Upper lobe of left lung (tissue), 4 donors: ENCODE data around the gene ARHGEF37.

ENCODE experiments used
- CTCF ChIP-seq, 6 experiments: fragments of 450-650 bp in 4 of 6; fragments of 200-600 bp in 2 of 6; sonication (generic) in 2 of 6; IDR thresholded peaks; one replicate each; pipeline ENCODE4 v1.5.1; 2016 to 2019; ENCODE audit warnings: antibody characterized with exemption in 6 of 6
- POLR2A ChIP-seq, 4 donors: fragments of 450-650 bp; IDR thresholded peaks; one replicate each; pipeline ENCODE4 v1.5.1; 2016 to 2017; ENCODE audit warnings: antibody characterized with exemption in 4 of 4, mild to moderate bottlenecking in 2 of 4
- POLR2AphosphoS5 ChIP-seq, 2 donors: sonication (generic); formaldehyde crosslinking; IDR thresholded peaks; one replicate each; pipeline ENCODE4 v1.5.1; 2017; ENCODE audit warnings: antibody characterized with exemption in 2 of 2

GRCh38 chr5:149623473-149623872, 42.2 kb downstream of the ARHGEF37 start:
- no peak for TF ChIP-seq CTCF (IDR thresholded peaks at IDR 0.05)
- TF ChIP-seq POLR2AphosphoS5 (IDR thresholded peaks at IDR 0.05), result no peak
- TF ChIP-seq POLR2A (IDR thresholded peaks at IDR 0.05), result no peak
